Measurements from ENCODE around the gene RNF43. TPM values are rescaled to one million over a fixed set of nuclear protein-coding genes. Genes with fewer than 3 reads are reported as not detected.
A peak's percentile ranks its signal among the peaks of the same experiment; 100 is the strongest.

The RNF43 gene
- total RNA-seq, 1 experiment from 2014 or later = 6.7 TPM

- Mint-ChIP-seq H3K4me3 (ENCODE audit: unreplicated experiment) (peak overlapping the region; percentile 2), H3K27me3 (ENCODE audit: insufficient read depth, unreplicated experiment) (no peaks in the 10 kb centered on the region), H3K36me3 (ENCODE audit: insufficient read depth, unreplicated experiment) (peaks cover 4% of the 10 kb centered on the region), H3K27ac (ENCODE audit: low read depth, unreplicated experiment) (peak overlapping the region; percentile 59), H3K4me1 (ENCODE audit: insufficient read depth, unreplicated experiment) (peaks cover 40% of the 10 kb centered on the region), H3K9me3 (ENCODE audit: unreplicated experiment) (no peaks in the 10 kb centered on the region)
- POLR2A ChIA-PET = interaction anchor here (1.6 to 5.1 kb wide), 4 partner anchors 13 to 39 kb away, joined by 4 to 63 read pairs (median 22); partner anchors contain the start of genes RNF43 and SUPT4H1
- TF ChIP-seq CTCF (IDR thresholded peaks at IDR 0.05; ENCODE audit: unreplicated experiment) = no peak
- CTCF ChIA-PET = interaction anchor here (0.5 to 1.7 kb wide), 2 partner anchors 26 to 1312 kb away, joined by 3 to 6 read pairs; partner anchors contain the start of gene RNF43
- BruUV-seq (replicated peaks) = no TSS peak
- intact Hi-C loops (cut with micrococcal nuclease) = no loop called here
- peak; percentile 97 for DNase-seq (ENCODE audit: unreplicated experiment)
Measured at GRCh38 chr17:58391302-58391984, 25.9 kb downstream of the RNF43 start.

GRCh38 chr17:58390884-58391283, 26.4 kb downstream of the RNF43 start:
- no peak overlapping the region for H3K4me3 Mint-ChIP-seq (ENCODE audit: unreplicated experiment)
- peaks cover 4% of the 10 kb centered on the region for H3K36me3 Mint-ChIP-seq (ENCODE audit: insufficient read depth, unreplicated experiment)
- peak overlapping the region; percentile 59 for H3K27ac Mint-ChIP-seq (ENCODE audit: low read depth, unreplicated experiment)
- H3K4me1 Mint-ChIP-seq (ENCODE audit: insufficient read depth, unreplicated experiment) = peaks cover 40% of the 10 kb centered on the region
- ChIA-PET POLR2A (interaction anchor here (1.2 to 5.1 kb wide), 7 partner anchors 9 to 39 kb away, joined by 3 to 63 read pairs (median 4); partner anchors contain the start of genes RNF43 and SUPT4H1), CTCF (interaction anchor here (0.5 to 1.7 kb wide), 2 partner anchors 26 to 1311 kb away, joined by 3 to 6 read pairs; partner anchors contain the start of gene RNF43)
- DNase-seq (ENCODE audit: unreplicated experiment) = no peak
- intact Hi-C loops (cut with micrococcal nuclease) = no loop called here
- H3K27me3 Mint-ChIP-seq (ENCODE audit: insufficient read depth, unreplicated experiment) = no peaks in the 10 kb centered on the region
- no peaks in the 10 kb centered on the region for H3K9me3 Mint-ChIP-seq (ENCODE audit: unreplicated experiment)
- no TSS peak for BruUV-seq (replicated peaks)
- no peak for TF ChIP-seq CTCF (IDR thresholded peaks at IDR 0.05; ENCODE audit: unreplicated experiment)

- H3K9me3 Mint-ChIP-seq (ENCODE audit: unreplicated experiment) = no peaks in the 10 kb centered on the region
- H3K4me3 Mint-ChIP-seq (ENCODE audit: unreplicated experiment) = no peak overlapping the region
- POLR2A ChIA-PET = interaction anchor here (0.8 to 5.1 kb wide), 10 partner anchors 8 to 36 kb away, joined by 3 to 63 read pairs (median 5); partner anchors contain the start of genes RNF43 and SUPT4H1
- CTCF ChIA-PET = interaction anchor here (0.6 kb wide), 3 partner anchors 16 to 37 kb away, joined by 3 to 4 read pairs (median 4); partner anchors contain the start of gene RNF43
- no peaks in the 10 kb centered on the region for H3K27me3 Mint-ChIP-seq (ENCODE audit: insufficient read depth, unreplicated experiment)
- intact Hi-C loops (cut with micrococcal nuclease) = no loop called here
- BruUV-seq (replicated peaks) = no TSS peak
- DNase-seq (ENCODE audit: unreplicated experiment) = peak; percentile 13
- no peak overlapping the region for H3K27ac Mint-ChIP-seq (ENCODE audit: low read depth, unreplicated experiment)
- no peak for TF ChIP-seq CTCF (IDR thresholded peaks at IDR 0.05; ENCODE audit: unreplicated experiment)
- H3K36me3 Mint-ChIP-seq (ENCODE audit: insufficient read depth, unreplicated experiment) = peaks cover 4% of the 10 kb centered on the region
- peaks cover 30% of the 10 kb centered on the region for H3K4me1 Mint-ChIP-seq (ENCODE audit: insufficient read depth, unreplicated experiment)
Measured at GRCh38 chr17:58388302-58389190, 28.8 kb downstream of the RNF43 start.

GRCh38 chr17:58387834-58388233, 29.5 kb downstream of the RNF43 start:
- TF ChIP-seq CTCF (IDR thresholded peaks at IDR 0.05; ENCODE audit: unreplicated experiment) = no peak
- H3K4me1 Mint-ChIP-seq (ENCODE audit: insufficient read depth, unreplicated experiment) = peaks cover 30% of the 10 kb centered on the region
- no peak overlapping the region for H3K27ac Mint-ChIP-seq (ENCODE audit: low read depth, unreplicated experiment)

More at GRCh38 chr17:58387834-58388233, 29.5 kb downstream of the RNF43 start:
- CTCF ChIA-PET = no interaction called here
- peaks cover 4% of the 10 kb centered on the region for H3K36me3 Mint-ChIP-seq (ENCODE audit: insufficient read depth, unreplicated experiment)
- BruUV-seq (replicated peaks) = no TSS peak
- no peaks in the 10 kb centered on the region for H3K9me3 Mint-ChIP-seq (ENCODE audit: unreplicated experiment)
- intact Hi-C loops (cut with micrococcal nuclease) = no loop called here
- POLR2A ChIA-PET = interaction anchor here (1.0 to 2.5 kb wide), 4 partner anchors 13 to 23 kb away, joined by 3 to 12 read pairs (median 6); no protein-coding TSS in a partner anchor
- no peaks in the 10 kb centered on the region for H3K27me3 Mint-ChIP-seq (ENCODE audit: insufficient read depth, unreplicated experiment)
- no peak for DNase-seq (ENCODE audit: unreplicated experiment)
- H3K4me3 Mint-ChIP-seq (ENCODE audit: unreplicated experiment) = no peak overlapping the region
